Endodermal cell (in vitro differentiated cells): ENCODE measurements around the gene C17orf114.

Source experiments
- DNase-seq: peaks from one replicate; pipeline ENCODE4 v3.0.0-alpha.2; 2017
- H3K27ac ChIP-seq: 2 replicates; pipeline ENCODE4 v1.5.1; 2013; ENCODE audit warnings: mild to moderate bottlenecking, low read depth, low read length, moderate library complexity
- H3K27me3 ChIP-seq: 2 replicates; pipeline ENCODE4 v1.6.1; 2013; ENCODE audit warnings: mild to moderate bottlenecking, low read length, moderate library complexity; ENCODE audit not compliant: insufficient read depth, control insufficient read depth, poor library complexity, severe bottlenecking
- H3K36me3 ChIP-seq: 2 replicates; pipeline ENCODE4 v1.7.0; 2013; ENCODE audit warnings: mild to moderate bottlenecking, low read length, moderate library complexity; ENCODE audit not compliant: control insufficient read depth, insufficient read depth
- H3K4me1 ChIP-seq: one replicate; pipeline ENCODE4 v1.7.0; 2013; ENCODE audit warnings: low read length; ENCODE audit not compliant: control insufficient read depth, insufficient read depth
- H3K4me3 ChIP-seq: 2 replicates; pipeline ENCODE4 v1.5.1; 2013; ENCODE audit warnings: mild to moderate bottlenecking, low read length, moderate library complexity
- H3K9ac ChIP-seq: 2 replicates; pipeline ENCODE4 v1.6.1; 2013; ENCODE audit warnings: mild to moderate bottlenecking, low read length, moderate library complexity; ENCODE audit not compliant: poor library complexity, severe bottlenecking; ENCODE audit errors: extremely low read depth
- H3K9me3 ChIP-seq: 2 replicates; pipeline ENCODE4 v1.6.1; 2013; ENCODE audit warnings: mild to moderate bottlenecking, low read length, moderate library complexity; ENCODE audit not compliant: control insufficient read depth
- H3K27ac Mint-ChIP-seq: 2 replicates; pipeline ENCODE4 v1.8.0; 2020; ENCODE audit warnings: mixed read lengths
- H3K27me3 Mint-ChIP-seq: 2 replicates; pipeline ENCODE4 v1.8.0; 2021; ENCODE audit warnings: mild to moderate bottlenecking, mixed read lengths; ENCODE audit not compliant: insufficient read depth
- H3K36me3 Mint-ChIP-seq: 2 replicates; pipeline ENCODE4 v1.8.0; 2020; ENCODE audit warnings: low read depth, mixed read lengths
- H3K4me1 Mint-ChIP-seq: 2 replicates; pipeline ENCODE4 v1.8.0; 2020; ENCODE audit warnings: mixed read lengths
- H3K4me3 Mint-ChIP-seq: 2 replicates; pipeline ENCODE4 v1.8.0; 2020; ENCODE audit warnings: mild to moderate bottlenecking, moderate library complexity, mixed read lengths
- H3K9me3 Mint-ChIP-seq: 2 replicates; pipeline ENCODE4 v1.8.0; 2020; ENCODE audit warnings: mild to moderate bottlenecking, mixed read lengths
- CTCF ChIP-seq: fragments of 200-600 bp; sonication (generic); conservative IDR thresholded peaks from 2 replicates; pipeline ENCODE4 v1.5.0; 2021; ENCODE audit warnings: antibody characterized with exemption, mild to moderate bottlenecking
- WGBS, 2 experiments: methylation state at CpG; one replicate each; pipeline versions ENCODE4 v1.1.5 to v1.1.7; 2013; ENCODE audit warnings: missing lambda C conversion rate in 2 of 2, mixed read lengths in 1 of 2; ENCODE audit not compliant: insufficient coverage in 1 of 2, insufficient read length in 1 of 2; 5-methylcytosine and 5-hydroxymethylcytosine counted together

The C17orf114 gene

GRCh38 chr17:4795168-4795567 lies 7.0 kb downstream of the C17orf114 start:
- H3K9ac ChIP-seq = no peak overlapping the region
- DNase-seq = no peak
- no peak for TF ChIP-seq CTCF
- peak overlapping the region; percentile 98 for H3K4me3 ChIP-seq
- Mint-ChIP-seq H3K36me3 (peaks cover 16% of the 10 kb centered on the region), H3K4me3 (peak overlapping the region; percentile 99), H3K27ac (no peak overlapping the region), H3K4me1 (peaks cover 2% of the 10 kb centered on the region), H3K27me3 (peaks cover 32% of the 10 kb centered on the region), H3K9me3 (peaks cover 2% of the 10 kb centered on the region)
- H3K9me3 ChIP-seq = peaks cover 5% of the 10 kb centered on the region
- H3K27me3 ChIP-seq = peaks cover 25% of the 10 kb centered on the region
- WGBS, 2 experiments = 100% methylated on average over 1 of the region's 1 CpG; no CpG with 5 or more reads in 1 of the 2 experiments
- H3K27ac ChIP-seq = no peak overlapping the region
- no peaks in the 10 kb centered on the region for H3K4me1 ChIP-seq
- peaks cover 20% of the 10 kb centered on the region for H3K36me3 ChIP-seq

GRCh38 chr17:4790705-4791088 lies 11.4 kb downstream of the C17orf114 start:
- Histone ChIP-seq H3K27me3 (peaks cover 61% of the 10 kb centered on the region), H3K9me3 (peaks cover 5% of the 10 kb centered on the region), H3K4me1 (no peaks in the 10 kb centered on the region), H3K27ac (no peak overlapping the region), H3K4me3 (peak overlapping the region; percentile 91), H3K36me3 (no peaks in the 10 kb centered on the region), H3K9ac (no peak overlapping the region)
- Mint-ChIP-seq H3K27ac (no peak overlapping the region), H3K4me3 (peak overlapping the region; percentile 67), H3K9me3 (peaks cover under 1% of the 10 kb centered on the region), H3K36me3 (no peaks in the 10 kb centered on the region), H3K4me1 (peaks cover 6% of the 10 kb centered on the region), H3K27me3 (peaks cover 64% of the 10 kb centered on the region)
- no peak for DNase-seq
- WGBS, 2 experiments = 70 to 94% methylated on average over 5 to 7 of the region's 7 CpGs
- TF ChIP-seq CTCF = no peak

- no peaks in the 10 kb centered on the region for H3K4me1 ChIP-seq
- no peaks in the 10 kb centered on the region for H3K9me3 Mint-ChIP-seq
- DNase-seq = peak; percentile 93
- peak; percentile 85 for TF ChIP-seq CTCF
- peaks cover 2% of the 10 kb centered on the region for H3K9me3 ChIP-seq
- H3K9ac ChIP-seq = peak overlapping the region; percentile 67
- H3K27me3 Mint-ChIP-seq = peaks cover 69% of the 10 kb centered on the region
- WGBS, 2 experiments = 1 to 2% methylated on average over 20 to 91 of the region's 91 CpGs
- no peaks in the 10 kb centered on the region for H3K36me3 ChIP-seq
- peak overlapping the region; percentile 67 for H3K4me3 Mint-ChIP-seq
- peaks cover 6% of the 10 kb centered on the region for H3K4me1 Mint-ChIP-seq
- H3K27ac ChIP-seq = no peak overlapping the region
- H3K4me3 ChIP-seq = peak overlapping the region; percentile 91
- no peaks in the 10 kb centered on the region for H3K36me3 Mint-ChIP-seq
- H3K27me3 ChIP-seq = peaks cover 67% of the 10 kb centered on the region
- peak overlapping the region; percentile 44 for H3K27ac Mint-ChIP-seq
Observed at GRCh38 chr17:4789951-4790704, 12.0 kb downstream of the C17orf114 start.
